Neural cell (in vitro differentiated cells): ENCODE measurements around the gene CLDN4. TPM values are rescaled to one million over a fixed set of nuclear protein-coding genes. Genes with fewer than 3 reads are reported as not detected.

Experiments
- H2AFZ ChIP-seq: fragments of 200-600, 300-800 bp; sonication (generic), shearing (Covaris generic); 2 replicates; pipeline ENCODE4 v1.6.0; 2014; ENCODE audit warnings: low read depth, mild to moderate bottlenecking, antibody characterized with exemption, low read length, moderate library complexity
- H3F3A ChIP-seq: fragments of 200-600 bp; shearing (Covaris generic); 2 replicates; pipeline ENCODE4 v1.6.1; 2016; ENCODE audit warnings: mild to moderate bottlenecking, moderate library complexity, mixed read lengths, antibody characterized with exemption, low read length; ENCODE audit not compliant: insufficient read depth, poor library complexity, severe bottlenecking
- H3K27ac ChIP-seq: fragments of 200-600, 300-800 bp; sonication (generic), shearing (Covaris generic); 2 replicates; pipeline ENCODE4 v1.5.1; 2014; ENCODE audit warnings: mild to moderate bottlenecking, low read length, moderate library complexity
- H3K27me3 ChIP-seq: fragments of 300-800, 200-600 bp; sonication (generic), shearing (Covaris generic); 2 replicates; pipeline ENCODE4 v1.6.0; 2014; ENCODE audit warnings: mild to moderate bottlenecking, low read depth, low read length, moderate library complexity; ENCODE audit not compliant: insufficient read depth
- H3K36me3 ChIP-seq: fragments of 300-800, 200-600 bp; sonication (generic), shearing (Covaris generic); 2 replicates; pipeline ENCODE4 v1.5.1; 2014; ENCODE audit warnings: mild to moderate bottlenecking, antibody characterized with exemption, low read length, moderate library complexity; ENCODE audit not compliant: insufficient read depth
- H3K4me2 ChIP-seq: fragments of 300-800, 200-600 bp; sonication (generic), shearing (Covaris generic); 2 replicates; pipeline ENCODE4 v1.6.0; 2014; ENCODE audit warnings: mild to moderate bottlenecking, low read length
- H3K4me3 ChIP-seq: fragments of 300-800, 200-600 bp; sonication (generic), shearing (Covaris generic); 2 replicates; pipeline ENCODE4 v1.5.1; 2014; ENCODE audit warnings: mild to moderate bottlenecking, low read length, moderate library complexity
- H3K79me2 ChIP-seq: fragments of 200-600 bp; shearing (Covaris generic); replicated peaks from 2 replicates; pipeline ENCODE4 v1.6.0; 2014; ENCODE audit warnings: mild to moderate bottlenecking, low read length, moderate library complexity; ENCODE audit not compliant: insufficient read depth
- H3K9ac ChIP-seq: fragments of 300-800, 200-600 bp; sonication (generic), shearing (Covaris generic); 2 replicates; pipeline ENCODE4 v1.6.1; 2016; ENCODE audit warnings: mild to moderate bottlenecking, low read length, mixed read lengths
- H3K9me2 ChIP-seq: fragments of 200-600 bp; shearing (Covaris generic); 2 replicates; pipeline ENCODE4 v1.6.1; 2016; ENCODE audit warnings: mild to moderate bottlenecking, low read length, mixed read lengths; ENCODE audit not compliant: insufficient read depth
- H3K9me3 ChIP-seq: fragments of 200-600, 300-800 bp; sonication (generic), shearing (Covaris generic); 2 replicates; pipeline ENCODE4 v1.6.1; 2016; ENCODE audit warnings: mild to moderate bottlenecking, mixed run types, low read length, moderate library complexity, mixed read lengths
- H4K20me1 ChIP-seq: fragments of 200-600 bp; shearing (Covaris generic); 2 replicates; pipeline ENCODE4 v1.6.1; 2016; ENCODE audit warnings: mild to moderate bottlenecking, mixed run types; ENCODE audit not compliant: insufficient read depth
- EP300 ChIP-seq: fragments of 450-650 bp; conservative IDR thresholded peaks from 2 replicates; pipeline ENCODE4 v1.6.1; 2014; ENCODE audit warnings: antibody characterized with exemption, mild to moderate bottlenecking, moderate library complexity; ENCODE audit not compliant: poor library complexity, severe bottlenecking
- EZH2 ChIP-seq: fragments of 200-600, 300-800 bp; shearing (Covaris generic), sonication (generic); IDR thresholded peaks from 2 replicates; pipeline ENCODE4 v1.6.1; 2014; ENCODE audit warnings: antibody characterized with exemption, low read length, borderline replicate concordance, mild to moderate bottlenecking; ENCODE audit not compliant: insufficient read depth, poor library complexity, severe bottlenecking
- MXI1 ChIP-seq: fragments of 450-650 bp; conservative IDR thresholded peaks from 2 replicates; pipeline ENCODE4 v1.6.1; 2014; ENCODE audit warnings: antibody characterized with exemption, mild to moderate bottlenecking; ENCODE audit not compliant: poor library complexity, severe bottlenecking
- POLR2AphosphoS5 ChIP-seq: IDR thresholded peaks from 2 replicates; pipeline ENCODE4 v1.6.1; 2012
- RAD21 ChIP-seq: fragments of 450-650 bp; conservative IDR thresholded peaks from 2 replicates; pipeline ENCODE4 v1.6.1; 2014; ENCODE audit warnings: antibody characterized with exemption, mild to moderate bottlenecking, moderate library complexity
- SMC3 ChIP-seq: fragments of 450-650 bp; conservative IDR thresholded peaks from 2 replicates; pipeline ENCODE4 v1.6.1; 2014; ENCODE audit warnings: antibody characterized with exemption, mild to moderate bottlenecking, moderate library complexity; ENCODE audit not compliant: poor library complexity
- TAF1 ChIP-seq: IDR thresholded peaks from 2 replicates; pipeline ENCODE4 v1.6.1; 2012; ENCODE audit warnings: low read depth
- polyA plus RNA-seq: library from polyadenylated mRNA; depleted of rRNA; stranded (reverse); fragments of >200 nt; gene quantifications from 2 replicates; pipeline ENCODE4 v1.2.3, GENCODE V29; 2014
- TF ChIP-seq, protein P1 (sequence below): IDR thresholded peaks from 2 replicates; pipeline ENCODE4 v1.6.1; 2012; ENCODE audit warnings: borderline replicate concordance
- TF ChIP-seq, protein P2 (sequence below): fragments of 450-650 bp; IDR thresholded peaks from 2 replicates; pipeline ENCODE4 v1.5.1; 2014; ENCODE audit warnings: antibody characterized with exemption, mild to moderate bottlenecking, moderate library complexity; ENCODE audit not compliant: poor library complexity, severe bottlenecking

Gene CLDN4
- polyA plus RNA-seq, 1 donor from 2014 or later, result 0.09 TPM

DNA sequence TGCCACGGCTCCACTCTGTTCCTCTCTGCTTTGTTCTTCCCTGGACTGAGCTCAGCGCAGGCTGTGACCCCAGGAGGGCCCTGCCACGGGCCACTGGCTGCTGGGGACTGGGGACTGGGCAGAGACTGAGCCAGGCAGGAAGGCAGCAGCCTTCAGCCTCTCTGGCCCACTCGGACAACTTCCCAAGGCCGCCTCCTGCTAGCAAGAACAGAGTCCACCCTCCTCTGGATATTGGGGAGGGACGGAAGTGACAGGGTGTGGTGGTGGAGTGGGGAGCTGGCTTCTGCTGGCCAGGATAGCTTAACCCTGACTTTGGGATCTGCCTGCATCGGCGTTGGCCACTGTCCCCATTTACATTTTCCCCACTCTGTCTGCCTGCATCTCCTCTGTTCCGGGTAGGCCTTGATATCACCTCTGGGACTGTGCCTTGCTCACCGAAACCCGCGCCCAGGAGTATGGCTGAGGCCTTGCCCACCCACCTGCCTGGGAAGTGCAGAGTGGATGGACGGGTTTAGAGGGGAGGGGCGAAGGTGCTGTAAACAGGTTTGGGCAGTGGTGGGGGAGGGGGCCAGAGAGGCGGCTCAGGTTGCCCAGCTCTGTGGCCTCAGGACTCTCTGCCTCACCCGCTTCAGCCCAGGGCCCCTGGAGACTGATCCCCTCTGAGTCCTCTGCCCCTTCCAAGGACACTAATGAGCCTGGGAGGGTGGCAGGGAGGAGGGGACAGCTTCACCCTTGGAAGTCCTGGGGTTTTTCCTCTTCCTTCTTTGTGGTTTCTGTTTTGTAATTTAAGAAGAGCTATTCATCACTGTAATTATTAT lies 1.2 kb downstream of the CLDN4 start:
- no peaks in the 10 kb centered on the region for H3K27me3 ChIP-seq
- TF ChIP-seq POLR2AphosphoS5 (no peak), TAF1 (no peak), RAD21 (no peak), SMC3 (no peak), EZH2 (no peak), MXI1 (no peak), EP300 (no peak)
- TF ChIP-seq, protein P1, sequence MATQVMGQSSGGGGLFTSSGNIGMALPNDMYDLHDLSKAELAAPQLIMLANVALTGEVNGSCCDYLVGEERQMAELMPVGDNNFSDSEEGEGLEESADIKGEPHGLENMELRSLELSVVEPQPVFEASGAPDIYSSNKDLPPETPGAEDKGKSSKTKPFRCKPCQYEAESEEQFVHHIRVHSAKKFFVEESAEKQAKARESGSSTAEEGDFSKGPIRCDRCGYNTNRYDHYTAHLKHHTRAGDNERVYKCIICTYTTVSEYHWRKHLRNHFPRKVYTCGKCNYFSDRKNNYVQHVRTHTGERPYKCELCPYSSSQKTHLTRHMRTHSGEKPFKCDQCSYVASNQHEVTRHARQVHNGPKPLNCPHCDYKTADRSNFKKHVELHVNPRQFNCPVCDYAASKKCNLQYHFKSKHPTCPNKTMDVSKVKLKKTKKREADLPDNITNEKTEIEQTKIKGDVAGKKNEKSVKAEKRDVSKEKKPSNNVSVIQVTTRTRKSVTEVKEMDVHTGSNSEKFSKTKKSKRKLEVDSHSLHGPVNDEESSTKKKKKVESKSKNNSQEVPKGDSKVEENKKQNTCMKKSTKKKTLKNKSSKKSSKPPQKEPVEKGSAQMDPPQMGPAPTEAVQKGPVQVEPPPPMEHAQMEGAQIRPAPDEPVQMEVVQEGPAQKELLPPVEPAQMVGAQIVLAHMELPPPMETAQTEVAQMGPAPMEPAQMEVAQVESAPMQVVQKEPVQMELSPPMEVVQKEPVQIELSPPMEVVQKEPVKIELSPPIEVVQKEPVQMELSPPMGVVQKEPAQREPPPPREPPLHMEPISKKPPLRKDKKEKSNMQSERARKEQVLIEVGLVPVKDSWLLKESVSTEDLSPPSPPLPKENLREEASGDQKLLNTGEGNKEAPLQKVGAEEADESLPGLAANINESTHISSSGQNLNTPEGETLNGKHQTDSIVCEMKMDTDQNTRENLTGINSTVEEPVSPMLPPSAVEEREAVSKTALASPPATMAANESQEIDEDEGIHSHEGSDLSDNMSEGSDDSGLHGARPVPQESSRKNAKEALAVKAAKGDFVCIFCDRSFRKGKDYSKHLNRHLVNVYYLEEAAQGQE, result no peak
- TF ChIP-seq, protein P2, sequence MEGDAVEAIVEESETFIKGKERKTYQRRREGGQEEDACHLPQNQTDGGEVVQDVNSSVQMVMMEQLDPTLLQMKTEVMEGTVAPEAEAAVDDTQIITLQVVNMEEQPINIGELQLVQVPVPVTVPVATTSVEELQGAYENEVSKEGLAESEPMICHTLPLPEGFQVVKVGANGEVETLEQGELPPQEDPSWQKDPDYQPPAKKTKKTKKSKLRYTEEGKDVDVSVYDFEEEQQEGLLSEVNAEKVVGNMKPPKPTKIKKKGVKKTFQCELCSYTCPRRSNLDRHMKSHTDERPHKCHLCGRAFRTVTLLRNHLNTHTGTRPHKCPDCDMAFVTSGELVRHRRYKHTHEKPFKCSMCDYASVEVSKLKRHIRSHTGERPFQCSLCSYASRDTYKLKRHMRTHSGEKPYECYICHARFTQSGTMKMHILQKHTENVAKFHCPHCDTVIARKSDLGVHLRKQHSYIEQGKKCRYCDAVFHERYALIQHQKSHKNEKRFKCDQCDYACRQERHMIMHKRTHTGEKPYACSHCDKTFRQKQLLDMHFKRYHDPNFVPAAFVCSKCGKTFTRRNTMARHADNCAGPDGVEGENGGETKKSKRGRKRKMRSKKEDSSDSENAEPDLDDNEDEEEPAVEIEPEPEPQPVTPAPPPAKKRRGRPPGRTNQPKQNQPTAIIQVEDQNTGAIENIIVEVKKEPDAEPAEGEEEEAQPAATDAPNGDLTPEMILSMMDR, result no peak
- no peak overlapping the region for H3K4me2 ChIP-seq
- H3K9me2 ChIP-seq, result no peaks in the 10 kb centered on the region
- H3K4me3 ChIP-seq, result no peak overlapping the region
- H3K9me3 ChIP-seq, result peaks cover 4% of the 10 kb centered on the region
- no peak overlapping the region for H3K27ac ChIP-seq
- no peak overlapping the region for H2AFZ ChIP-seq
- no peak overlapping the region for H3K9ac ChIP-seq
- no peaks in the 10 kb centered on the region for H4K20me1 ChIP-seq
- no peaks in the 10 kb centered on the region for H3K36me3 ChIP-seq
- no peaks in the 10 kb centered on the region for H3F3A ChIP-seq
- H3K79me2 ChIP-seq, result no peaks in the 10 kb centered on the region

DNA sequence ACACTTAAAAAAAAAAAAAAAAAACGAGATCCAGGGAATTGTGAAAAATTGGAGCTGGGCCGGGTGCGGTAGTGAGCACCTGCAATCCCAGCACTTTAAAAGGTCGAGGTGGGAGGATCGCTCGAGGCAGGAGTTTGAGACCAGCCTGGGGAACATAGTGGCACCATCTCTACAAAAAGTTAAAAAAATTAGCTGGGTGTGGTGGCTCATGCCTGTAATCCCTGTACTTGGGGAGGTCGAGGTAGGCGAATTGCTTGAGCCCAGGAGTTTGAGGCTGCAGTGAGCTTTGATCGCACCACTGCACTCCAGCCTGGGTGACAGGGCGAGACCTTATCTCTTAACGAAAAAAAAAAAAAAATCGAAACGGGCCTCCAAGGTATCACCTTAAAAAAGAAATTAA lies 2.0 kb downstream of the CLDN4 start:
- no peak overlapping the region for H3K4me2 ChIP-seq
- no peak overlapping the region for H2AFZ ChIP-seq
- H3F3A ChIP-seq, result no peaks in the 10 kb centered on the region
- no peaks in the 10 kb centered on the region for H3K79me2 ChIP-seq
- H3K4me3 ChIP-seq, result no peak overlapping the region
- H4K20me1 ChIP-seq, result no peaks in the 10 kb centered on the region
- no peaks in the 10 kb centered on the region for H3K9me2 ChIP-seq
- no peak for TF ChIP-seq RAD21
- TF ChIP-seq, protein P1, result no peak
- TF ChIP-seq EZH2, result no peak
- TF ChIP-seq TAF1, result no peak
- TF ChIP-seq MXI1, result no peak
- no peak for TF ChIP-seq SMC3
- TF ChIP-seq, protein P2, result no peak
- TF ChIP-seq POLR2AphosphoS5, result no peak
- TF ChIP-seq EP300, result no peak
- H3K27ac ChIP-seq, result no peak overlapping the region
- H3K9me3 ChIP-seq, result peaks cover 4% of the 10 kb centered on the region
- no peak overlapping the region for H3K9ac ChIP-seq
- no peaks in the 10 kb centered on the region for H3K36me3 ChIP-seq
- H3K27me3 ChIP-seq, result no peaks in the 10 kb centered on the region
